NCI-H2227 (cell line): ENCODE results near the gene APCDD1.
"Not testable (repeated sequence)": the region's sequence is repeated elsewhere in the genome, so short reads cannot be mapped to it uniquely, and the experiment has no call there.

Experiments
- DNase-seq: peaks from one replicate; lab custom pipeline; 2025; ENCODE audit not compliant: unreplicated experiment; lab: John Stamatoyannopoulos, UW

APCDD1 gene

GRCh38 chr18:10461989-10462388, 7.6 kb downstream of the APCDD1 start:
- no peak for DNase-seq

- no peak for DNase-seq
Observed at GRCh38 chr18:10462597-10462996, 8.2 kb downstream of the APCDD1 start.

GRCh38 chr18:10463096-10463495, 8.7 kb downstream of the APCDD1 start:
- DNase-seq = no peak

- no peak for DNase-seq
Observed at GRCh38 chr18:10463741-10464140, 9.3 kb downstream of the APCDD1 start.

- DNase-seq = not testable (repeated sequence)
Observed at GRCh38 chr18:10464161-10464648, 9.8 kb downstream of the APCDD1 start.

- DNase-seq = peak; percentile 39
Observed at GRCh38 chr18:10465174-10465939, 10.9 kb downstream of the APCDD1 start.

- DNase-seq = no peak
Observed at GRCh38 chr18:10470429-10470828, 16.0 kb downstream of the APCDD1 start.

GRCh38 chr18:10471574-10471973, 17.1 kb downstream of the APCDD1 start:
- no peak for DNase-seq

GRCh38 chr18:10473132-10473531, 18.7 kb downstream of the APCDD1 start:
- no peak for DNase-seq

- DNase-seq = no peak
Observed at GRCh38 chr18:10474309-10474708, 19.9 kb downstream of the APCDD1 start.

- DNase-seq = no peak
Observed at GRCh38 chr18:10475276-10475653, 20.8 kb downstream of the APCDD1 start.

GRCh38 chr18:10475654-10476291, 21.3 kb downstream of the APCDD1 start:
- no peak for DNase-seq

GRCh38 chr18:10476338-10476791, 21.9 kb downstream of the APCDD1 start:
- no peak for DNase-seq

GRCh38 chr18:10477121-10477862, 22.9 kb downstream of the APCDD1 start:
- DNase-seq = no peak

GRCh38 chr18:10477863-10478260, 23.4 kb downstream of the APCDD1 start:
- no peak for DNase-seq

- no peak for DNase-seq
Observed at GRCh38 chr18:10481831-10482230, 27.4 kb downstream of the APCDD1 start.

GRCh38 chr18:10482363-10482984, 28.0 kb downstream of the APCDD1 start:
- no peak for DNase-seq

GRCh38 chr18:10482985-10483949, 28.8 kb downstream of the APCDD1 start:
- no peak for DNase-seq

- no peak for DNase-seq
Observed at GRCh38 chr18:10485475-10485874, 31.0 kb downstream of the APCDD1 start.

GRCh38 chr18:10486362-10486761, 31.9 kb downstream of the APCDD1 start:
- no peak for DNase-seq
